ENCODE results near the gene KCNJ12. TPM values are rescaled to one million over a fixed set of nuclear protein-coding genes. Genes with fewer than 3 reads are reported as not detected.
"Not testable (repeated sequence)": the region's sequence is repeated elsewhere in the genome, so short reads cannot be mapped to it uniquely, and the experiment has no call there.

Gene KCNJ12
- total RNA-seq, 1 experiment from 2014 or later, result 1.2 TPM

GRCh38 chr17:21453144-21453898 is 77.2 kb downstream of the KCNJ12 start:
- CTCF ChIA-PET, result no interaction called here
- no TSS peak for BruUV-seq (replicated peaks)
- Histone ChIP-seq H3K9me3 (ENCODE audit: low read depth, low read length, poor library complexity, severe bottlenecking) (no peaks in the 10 kb centered on the region), H3K27me3 (replicated peaks; ENCODE audit: insufficient read depth, low read depth, low read length, poor library complexity) (no peaks in the 10 kb centered on the region), H3K4me3 (ENCODE audit: low read depth, low read length, poor library complexity, severe bottlenecking) (no peak overlapping the region), H3K27ac (ENCODE audit: low read depth, low read length, poor library complexity, severe bottlenecking) (no peak overlapping the region), H3K4me1 (ENCODE audit: insufficient read depth, low read length, poor library complexity, severe bottlenecking) (no peaks in the 10 kb centered on the region), H3K36me3 (ENCODE audit: insufficient read depth, low read length, poor library complexity, severe bottlenecking) (no peaks in the 10 kb centered on the region)
- intact Hi-C loops (cut with micrococcal nuclease; ENCODE audit: unreplicated experiment), result no loop called here
- no peak for TF ChIP-seq EZH2 (IDR thresholded peaks at IDR 0.05; ENCODE audit: borderline replicate concordance, low read depth, low read length, poor library complexity, severe bottlenecking)
- DNase-seq (ENCODE audit: low spot score), result no peak
- POLR2A ChIA-PET (ENCODE audit: low non-redundant PET), result no interaction called here

GRCh38 chr17:21454006-21454405 is 77.8 kb downstream of the KCNJ12 start:
- BruUV-seq (replicated peaks); H3K36me3 ChIP-seq (ENCODE audit: insufficient read depth, low read length, poor library complexity, severe bottlenecking); H3K4me1 ChIP-seq (ENCODE audit: insufficient read depth, low read length, poor library complexity, severe bottlenecking); H3K9me3 ChIP-seq (ENCODE audit: low read depth, low read length, poor library complexity, severe bottlenecking); CTCF ChIA-PET; H3K27ac ChIP-seq (ENCODE audit: low read depth, low read length, poor library complexity, severe bottlenecking); H3K27me3 ChIP-seq (replicated peaks; ENCODE audit: insufficient read depth, low read depth, low read length, poor library complexity); H3K4me3 ChIP-seq (ENCODE audit: low read depth, low read length, poor library complexity, severe bottlenecking); POLR2A ChIA-PET (ENCODE audit: low non-redundant PET); DNase-seq (ENCODE audit: low spot score); intact Hi-C loops (cut with micrococcal nuclease; ENCODE audit: unreplicated experiment): not testable (repeated sequence)

DNA sequence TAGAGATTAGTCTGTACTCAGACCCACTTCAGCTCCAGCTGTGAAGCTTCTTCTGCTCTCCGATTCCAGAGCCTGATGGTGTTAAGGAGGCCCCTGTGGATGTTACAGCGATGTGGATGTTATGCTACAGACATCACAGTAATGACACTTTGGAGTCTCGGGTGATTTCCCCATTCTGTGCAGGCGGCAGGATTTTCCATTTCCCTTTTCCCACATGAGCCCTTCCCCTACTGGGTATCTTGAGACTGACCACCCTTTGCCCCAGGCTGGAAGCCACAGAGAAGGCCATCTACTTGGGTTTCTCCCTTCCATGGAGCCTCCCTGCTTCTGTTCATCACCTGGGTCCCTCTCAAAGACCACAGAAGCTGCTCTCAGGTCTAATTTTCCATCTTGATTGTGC is 78.3 kb downstream of the KCNJ12 start:
- CTCF ChIA-PET, result no interaction called here
- DNase-seq (ENCODE audit: low spot score), result no peak
- H3K4me1 ChIP-seq (ENCODE audit: insufficient read depth, low read length, poor library complexity, severe bottlenecking), result no peaks in the 10 kb centered on the region
- intact Hi-C loops (cut with micrococcal nuclease; ENCODE audit: unreplicated experiment), result no loop called here
- H3K9me3 ChIP-seq (ENCODE audit: low read depth, low read length, poor library complexity, severe bottlenecking), result no peaks in the 10 kb centered on the region
- H3K27me3 ChIP-seq (replicated peaks; ENCODE audit: insufficient read depth, low read depth, low read length, poor library complexity), result peaks cover 2% of the 10 kb centered on the region
- no peaks in the 10 kb centered on the region for H3K36me3 ChIP-seq (ENCODE audit: insufficient read depth, low read length, poor library complexity, severe bottlenecking)
- H3K27ac ChIP-seq (ENCODE audit: low read depth, low read length, poor library complexity, severe bottlenecking), result no peak overlapping the region
- no peak overlapping the region for H3K4me3 ChIP-seq (ENCODE audit: low read depth, low read length, poor library complexity, severe bottlenecking)
- BruUV-seq (replicated peaks), result no TSS peak
- TF ChIP-seq, protein P1, sequence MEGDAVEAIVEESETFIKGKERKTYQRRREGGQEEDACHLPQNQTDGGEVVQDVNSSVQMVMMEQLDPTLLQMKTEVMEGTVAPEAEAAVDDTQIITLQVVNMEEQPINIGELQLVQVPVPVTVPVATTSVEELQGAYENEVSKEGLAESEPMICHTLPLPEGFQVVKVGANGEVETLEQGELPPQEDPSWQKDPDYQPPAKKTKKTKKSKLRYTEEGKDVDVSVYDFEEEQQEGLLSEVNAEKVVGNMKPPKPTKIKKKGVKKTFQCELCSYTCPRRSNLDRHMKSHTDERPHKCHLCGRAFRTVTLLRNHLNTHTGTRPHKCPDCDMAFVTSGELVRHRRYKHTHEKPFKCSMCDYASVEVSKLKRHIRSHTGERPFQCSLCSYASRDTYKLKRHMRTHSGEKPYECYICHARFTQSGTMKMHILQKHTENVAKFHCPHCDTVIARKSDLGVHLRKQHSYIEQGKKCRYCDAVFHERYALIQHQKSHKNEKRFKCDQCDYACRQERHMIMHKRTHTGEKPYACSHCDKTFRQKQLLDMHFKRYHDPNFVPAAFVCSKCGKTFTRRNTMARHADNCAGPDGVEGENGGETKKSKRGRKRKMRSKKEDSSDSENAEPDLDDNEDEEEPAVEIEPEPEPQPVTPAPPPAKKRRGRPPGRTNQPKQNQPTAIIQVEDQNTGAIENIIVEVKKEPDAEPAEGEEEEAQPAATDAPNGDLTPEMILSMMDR (conservative IDR thresholded peaks at IDR 0.05; ENCODE audit: low read depth, low read length), result no peak
- no peak for TF ChIP-seq EZH2 (IDR thresholded peaks at IDR 0.05; ENCODE audit: borderline replicate concordance, low read depth, low read length, poor library complexity, severe bottlenecking)
- POLR2A ChIA-PET (ENCODE audit: low non-redundant PET), result no interaction called here

GRCh38 chr17:21455761-21456160 is 79.6 kb downstream of the KCNJ12 start:
- ChIA-PET CTCF (no interaction called here), POLR2A (ENCODE audit: low non-redundant PET) (no interaction called here)
- intact Hi-C loops (cut with micrococcal nuclease; ENCODE audit: unreplicated experiment), result loop anchor here (2.0 to 5.0 kb wide), 2 partner anchors 55 to 173 kb away; partner anchors contain the start of gene MAP2K3
- H3K4me1 ChIP-seq (ENCODE audit: insufficient read depth, low read length, poor library complexity, severe bottlenecking), result no peaks in the 10 kb centered on the region
- no peak for DNase-seq (ENCODE audit: low spot score)
- H3K27me3 ChIP-seq (replicated peaks; ENCODE audit: insufficient read depth, low read depth, low read length, poor library complexity), result peaks cover 3% of the 10 kb centered on the region
- BruUV-seq (replicated peaks), result no TSS peak
- H3K27ac ChIP-seq (ENCODE audit: low read depth, low read length, poor library complexity, severe bottlenecking), result no peak overlapping the region
- no peaks in the 10 kb centered on the region for H3K9me3 ChIP-seq (ENCODE audit: low read depth, low read length, poor library complexity, severe bottlenecking)
- no peak overlapping the region for H3K4me3 ChIP-seq (ENCODE audit: low read depth, low read length, poor library complexity, severe bottlenecking)
- no peak for TF ChIP-seq EZH2 (IDR thresholded peaks at IDR 0.05; ENCODE audit: borderline replicate concordance, low read depth, low read length, poor library complexity, severe bottlenecking)
- TF ChIP-seq, protein P1 (conservative IDR thresholded peaks at IDR 0.05; ENCODE audit: low read depth, low read length), result no peak
- H3K36me3 ChIP-seq (ENCODE audit: insufficient read depth, low read length, poor library complexity, severe bottlenecking), result no peaks in the 10 kb centered on the region

DNA sequence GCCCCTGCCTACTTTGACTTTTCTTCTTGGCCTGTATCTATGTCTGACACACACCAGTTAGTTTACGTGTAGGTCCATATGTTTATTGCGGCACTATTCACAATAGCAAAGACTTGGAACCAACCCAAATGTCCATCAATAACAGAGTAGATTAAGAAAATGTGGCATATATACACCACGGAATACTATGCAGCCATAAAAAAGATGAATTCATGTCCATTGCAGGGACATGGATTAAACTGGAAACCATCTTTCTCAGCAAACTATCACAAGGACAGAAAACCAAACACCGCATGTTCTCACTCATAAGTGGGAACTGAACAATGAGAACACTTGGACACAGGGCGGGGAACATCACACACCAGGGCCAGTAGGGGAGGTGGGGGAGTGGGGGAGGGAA is 80.3 kb downstream of the KCNJ12 start:
- H3K4me3 ChIP-seq (ENCODE audit: low read depth, low read length, poor library complexity, severe bottlenecking); DNase-seq (ENCODE audit: low spot score); H3K36me3 ChIP-seq (ENCODE audit: insufficient read depth, low read length, poor library complexity, severe bottlenecking); H3K27ac ChIP-seq (ENCODE audit: low read depth, low read length, poor library complexity, severe bottlenecking); POLR2A ChIA-PET (ENCODE audit: low non-redundant PET); BruUV-seq (replicated peaks); H3K27me3 ChIP-seq (replicated peaks; ENCODE audit: insufficient read depth, low read depth, low read length, poor library complexity); H3K9me3 ChIP-seq (ENCODE audit: low read depth, low read length, poor library complexity, severe bottlenecking); H3K4me1 ChIP-seq (ENCODE audit: insufficient read depth, low read length, poor library complexity, severe bottlenecking): not testable (repeated sequence)
- CTCF ChIA-PET, result interaction anchor here (0.5 to 1.6 kb wide), 6 partner anchors 11 to 177 kb away, joined by 3 to 15 read pairs (median 4); no protein-coding TSS in a partner anchor
- intact Hi-C loops (cut with micrococcal nuclease; ENCODE audit: unreplicated experiment), result loop anchor here (2.0 to 5.0 kb wide), 2 partner anchors 54 to 174 kb away; partner anchors contain the start of gene MAP2K3
